Fibroblast of lung (primary cell): ENCODE measurements around the gene VGLL4. TPM values are rescaled to one million over a fixed set of nuclear protein-coding genes. Genes with fewer than 3 reads are reported as not detected.
A peak's percentile ranks its signal among the peaks of the same experiment; 100 is the strongest.

Experiments
- DNase-seq, 2 donors: peaks; one replicate each; pipeline versions ENCODE4 v3.0.0 to v3.0.0-alpha.2; 2010; ENCODE audit warnings: low read depth in 2 of 2
- H2AFZ ChIP-seq: 2 replicates; pipeline ENCODE4 v1.5.1; 2012; ENCODE audit warnings: low read length, control low read depth, inconsistent platforms
- H3K27ac ChIP-seq: 2 replicates; pipeline ENCODE4 v1.5.1; 2011; ENCODE audit warnings: low read length, control low read depth; ENCODE audit not compliant: insufficient read depth
- H3K27me3 ChIP-seq: 2 replicates; pipeline ENCODE4 v1.5.1; 2011; ENCODE audit warnings: mild to moderate bottlenecking, low read length; ENCODE audit not compliant: control insufficient read depth, insufficient read depth
- H3K36me3 ChIP-seq: 2 replicates; pipeline ENCODE4 v1.5.1; 2011; ENCODE audit warnings: low read length; ENCODE audit not compliant: control insufficient read depth, insufficient read depth
- H3K4me1 ChIP-seq: 2 replicates; pipeline ENCODE4 v1.5.1; 2011; ENCODE audit warnings: low read length; ENCODE audit not compliant: control insufficient read depth, insufficient read depth; ENCODE audit errors: extremely low read depth
- H3K4me2 ChIP-seq: 2 replicates; pipeline ENCODE4 v1.5.1; 2011; ENCODE audit warnings: low read length, control low read depth; ENCODE audit not compliant: insufficient read depth; ENCODE audit errors: extremely low read depth
- H3K4me3 ChIP-seq, 4 experiments: fragments of 200-600 bp in 1 of 4; sonication (generic) in 1 of 4; replicated peaks in 1 of 4; 2 replicates each; pipeline ENCODE4 v1.5.1; 2011 to 2016; ENCODE audit warnings: low read length in 4 of 4, low read depth in 3 of 4, mild to moderate bottlenecking in 3 of 4, control low read depth in 2 of 4, inconsistent platforms in 1 of 4, mixed read lengths in 1 of 4; ENCODE audit not compliant: insufficient read depth in 1 of 4; ENCODE audit errors: control extremely low read depth in 1 of 4
- H3K79me2 ChIP-seq: 2 replicates; pipeline ENCODE4 v1.5.1; 2012; ENCODE audit warnings: mild to moderate bottlenecking, low read length, inconsistent platforms; ENCODE audit not compliant: control insufficient read depth, insufficient read depth
- H3K9ac ChIP-seq: 2 replicates; pipeline ENCODE4 v1.5.1; 2011; ENCODE audit warnings: mild to moderate bottlenecking, low read length, control low read depth; ENCODE audit not compliant: insufficient read depth
- H3K9me3 ChIP-seq: 2 replicates; pipeline ENCODE4 v1.5.1; 2012; ENCODE audit warnings: low read depth, low read length; ENCODE audit not compliant: control insufficient read depth, insufficient read depth
- H4K20me1 ChIP-seq: 2 replicates; pipeline ENCODE4 v1.5.1; 2011; ENCODE audit warnings: low read length; ENCODE audit not compliant: control insufficient read depth, insufficient read depth; ENCODE audit errors: extremely low read depth
- CTCF ChIP-seq, 2 donors: IDR thresholded peaks in 1 of 2; conservative IDR thresholded peaks in 1 of 2; 1 replicate in 1 of 2; 2 replicates in 1 of 2; pipeline ENCODE4 v1.5.1; 2011 to 2012; ENCODE audit warnings: low read length in 2 of 2, control low read depth in 1 of 2, inconsistent platforms in 1 of 2, low read depth in 1 of 2, mild to moderate bottlenecking in 1 of 2
- EZH2 ChIP-seq: IDR thresholded peaks from 2 replicates; pipeline ENCODE4 v1.5.1; 2012; ENCODE audit warnings: low read length, control low read depth, mild to moderate bottlenecking; ENCODE audit errors: missing control alignments
- polyA plus RNA-seq, 2 donors: library from polyadenylated mRNA; depleted of rRNA in 1 of 2; stranded (reverse) in 1 of 2; unstranded in 1 of 2; fragments of >200 nt; gene quantifications; 2 replicates each; pipeline ENCODE4 v1.2.1, GENCODE V29; 2011 to 2012; ENCODE audit warnings: missing spikeins in 1 of 2
- total RNA-seq: library from RNA; depleted of rRNA; stranded (reverse); fragments of >200 nt; gene quantifications from 2 replicates; pipeline ENCODE4 v1.2.1, GENCODE V29; 2014

VGLL4 gene
- total and polyA plus RNA-seq, 2 donors (not counting 1 experiment from before 2014, with no cell fraction given), result 18.4 to 34.7 TPM

- Histone ChIP-seq H3K4me1 (peaks cover 31% of the 10 kb centered on the region), H3K27ac (peak overlapping the region; percentile 62), H2AFZ (no peak overlapping the region), H3K4me3 (no peak overlapping the region), H3K36me3 (peaks cover 2% of the 10 kb centered on the region), H3K79me2 (peaks cover 76% of the 10 kb centered on the region), H4K20me1 (no peaks in the 10 kb centered on the region), H3K27me3 (no peaks in the 10 kb centered on the region), H3K4me2 (no peak overlapping the region), H3K9ac (no peak overlapping the region), H3K9me3 (no peaks in the 10 kb centered on the region)
- no peak for TF ChIP-seq EZH2
- no peak for TF ChIP-seq CTCF (conservative IDR thresholded peaks at IDR 0.05 in 1 of 2, IDR thresholded peaks at IDR 0.05 in 1 of 2; ENCODE audit: low read depth in 1 of 2, low read length in 2 of 2)
- DNase-seq, result no peak
Observed at GRCh38 chr3:11605398-11605797, 38.3 kb downstream of the VGLL4 start.

- Histone ChIP-seq H3K9ac (peak overlapping the region; percentile 65), H3K9me3 (no peaks in the 10 kb centered on the region), H3K4me1 (peaks cover 37% of the 10 kb centered on the region), H3K4me3 (peak overlapping the region in 1 of 4 experiments; percentile 23), H3K36me3 (peaks cover 2% of the 10 kb centered on the region), H3K27me3 (no peaks in the 10 kb centered on the region), H3K27ac (peak overlapping the region; percentile 97), H4K20me1 (no peaks in the 10 kb centered on the region), H3K79me2 (peaks cover 65% of the 10 kb centered on the region), H2AFZ (no peak overlapping the region), H3K4me2 (peak overlapping the region; percentile 68)
- TF ChIP-seq CTCF (conservative IDR thresholded peaks at IDR 0.05 in 1 of 2, IDR thresholded peaks at IDR 0.05 in 1 of 2; ENCODE audit: low read depth in 1 of 2, low read length in 2 of 2), result no peak
- no peak for TF ChIP-seq EZH2
- peak; percentile 78 to 86 for DNase-seq
Observed at GRCh38 chr3:11604139-11604892, 39.4 kb downstream of the VGLL4 start.

- H4K20me1 ChIP-seq, result no peaks in the 10 kb centered on the region
- H3K27ac ChIP-seq, result peak overlapping the region; percentile 97
- H3K9me3 ChIP-seq, result no peaks in the 10 kb centered on the region
- DNase-seq, result peak; percentile 92 to 94
- H3K36me3 ChIP-seq, result peaks cover 2% of the 10 kb centered on the region
- H2AFZ ChIP-seq, result no peak overlapping the region
- peaks cover 37% of the 10 kb centered on the region for H3K4me1 ChIP-seq
- H3K4me3 ChIP-seq, result no peak overlapping the region
- H3K79me2 ChIP-seq, result peaks cover 64% of the 10 kb centered on the region
- TF ChIP-seq CTCF (conservative IDR thresholded peaks at IDR 0.05 in 1 of 2, IDR thresholded peaks at IDR 0.05 in 1 of 2; ENCODE audit: low read depth in 1 of 2, low read length in 2 of 2), result no peak
- no peak for TF ChIP-seq EZH2
- H3K9ac ChIP-seq, result peak overlapping the region; percentile 65
- H3K4me2 ChIP-seq, result peak overlapping the region; percentile 68
- H3K27me3 ChIP-seq, result no peaks in the 10 kb centered on the region
Observed at GRCh38 chr3:11603628-11604027, 40.1 kb downstream of the VGLL4 start.
